ENCODE data around the gene FAM83G. TPM values are rescaled to one million over a fixed set of nuclear protein-coding genes. Genes with fewer than 3 reads are reported as not detected.
A peak's percentile ranks its signal among the peaks of the same experiment; 100 is the strongest.

Gene FAM83G
- total RNA-seq, 4 donors from 2014 or later: 44.3 to 157 (median 71.3) TPM

DNA sequence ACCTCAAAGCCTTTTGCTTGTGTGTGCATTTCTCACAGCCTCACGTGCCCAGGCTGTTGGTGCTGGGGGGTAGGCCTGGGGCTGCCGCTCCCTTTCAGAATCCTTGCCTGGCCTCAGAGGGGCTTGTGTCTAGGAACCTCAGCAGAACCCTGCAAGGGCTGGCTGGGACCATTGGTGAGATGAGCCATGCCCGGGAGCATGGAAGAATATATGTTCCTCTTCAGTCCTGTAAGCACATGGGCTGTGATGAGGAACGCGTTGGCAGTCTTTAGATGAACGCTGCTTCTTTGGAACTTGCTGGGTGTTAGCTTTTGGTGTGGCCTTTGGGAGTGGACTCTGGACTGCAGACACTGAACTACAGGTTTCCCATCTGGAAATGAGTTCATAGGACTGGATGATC lies 84.6 kb downstream of the FAM83G start:
- no peaks in the 10 kb centered on the region for H3K9me3 ChIP-seq
- H3K27me3 ChIP-seq: no peaks in the 10 kb centered on the region
- H3K36me3 ChIP-seq: peaks cover 3 to 56% (median 5%) of the 10 kb centered on the region in 3 donors
- WGBS, 2 donors: 81 to 89% methylated on average over 3 to 5 of the region's 6 CpGs
- TF ChIP-seq POLR2A (IDR thresholded peaks at IDR 0.05): no peak
- TF ChIP-seq, protein P1, sequence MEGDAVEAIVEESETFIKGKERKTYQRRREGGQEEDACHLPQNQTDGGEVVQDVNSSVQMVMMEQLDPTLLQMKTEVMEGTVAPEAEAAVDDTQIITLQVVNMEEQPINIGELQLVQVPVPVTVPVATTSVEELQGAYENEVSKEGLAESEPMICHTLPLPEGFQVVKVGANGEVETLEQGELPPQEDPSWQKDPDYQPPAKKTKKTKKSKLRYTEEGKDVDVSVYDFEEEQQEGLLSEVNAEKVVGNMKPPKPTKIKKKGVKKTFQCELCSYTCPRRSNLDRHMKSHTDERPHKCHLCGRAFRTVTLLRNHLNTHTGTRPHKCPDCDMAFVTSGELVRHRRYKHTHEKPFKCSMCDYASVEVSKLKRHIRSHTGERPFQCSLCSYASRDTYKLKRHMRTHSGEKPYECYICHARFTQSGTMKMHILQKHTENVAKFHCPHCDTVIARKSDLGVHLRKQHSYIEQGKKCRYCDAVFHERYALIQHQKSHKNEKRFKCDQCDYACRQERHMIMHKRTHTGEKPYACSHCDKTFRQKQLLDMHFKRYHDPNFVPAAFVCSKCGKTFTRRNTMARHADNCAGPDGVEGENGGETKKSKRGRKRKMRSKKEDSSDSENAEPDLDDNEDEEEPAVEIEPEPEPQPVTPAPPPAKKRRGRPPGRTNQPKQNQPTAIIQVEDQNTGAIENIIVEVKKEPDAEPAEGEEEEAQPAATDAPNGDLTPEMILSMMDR (IDR thresholded peaks at IDR 0.05): no peak
- peaks cover 14 to 48% (median 15%) of the 10 kb centered on the region in 3 donors for H3K4me1 ChIP-seq
- no peak overlapping the region for H3K4me3 ChIP-seq
- no peak for DNase-seq
- intact Hi-C loops (cut with DNase I): no loop called here
- H3K27ac ChIP-seq: peak overlapping the region in 1 of 4 donors; percentile 36

Small RNAs within 50 kb of the gene (small RNA-seq; reads per million reads assigned to genes)
- gene AC090286.3 (0 reads per million in 4 donors), gene RF00324 (0 reads per million in 4 donors)

Other genes starting within 250 kb of the FAM83G start
- 10 to 100 TPM; 52.0 to 73.1 (median 57.9) TPM for gene TVP23B, start 223.6 kb downstream of the FAM83G start, total RNA-seq
- 10 to 100 TPM; 26.5 to 33.2 (median 28.6) TPM for gene PRPSAP2, start 146.6 kb downstream of the FAM83G start, total RNA-seq
- gene SLC5A10, start 52.6 kb downstream of the FAM83G start, total RNA-seq: under 1 TPM in 3 of 4 donors, not detected in 1; 0.40 to 0.76 (median 0.53) TPM
- gene GRAP, start 42.2 kb upstream of the FAM83G start, total RNA-seq: 1 to 10 TPM; 1.0 to 4.2 (median 1.7) TPM
- gene GRAPL, start 122.8 kb upstream of the FAM83G start, total RNA-seq: 1 to 10 TPM in 1 of 4 donors, not detected in 3; 4.0 TPM
- gene EPN2, start 232.6 kb upstream of the FAM83G start, total RNA-seq: 10 to 100 TPM; 24.2 to 61.4 (median 56.1) TPM